GM18858 (cell line): ENCODE data around the gene FBXO48.
"Not testable (repeated sequence)": the region's sequence is repeated elsewhere in the genome, so short reads cannot be mapped to it uniquely, and the experiment has no call there.

ENCODE experiments used
- ATAC-seq: cut with Tn5 transposase; IDR thresholded peaks from one replicate; pipeline ENCODE4 v1.9.1; 2021; ENCODE audit not compliant: unreplicated experiment

Gene FBXO48, protein sequence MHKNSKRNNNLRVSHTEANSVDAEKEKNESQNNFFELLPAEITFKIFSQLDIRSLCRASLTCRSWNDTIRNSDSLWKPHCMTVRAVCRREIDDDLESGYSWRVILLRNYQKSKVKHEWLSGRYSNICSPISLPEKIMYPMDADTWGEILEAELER

GRCh38 chr2:68467077-68467960 is at the start of gene FBXO48, which contains the start of gene APLF:
Gene FBXO48 (minus strand): TSS chr2:68467294. CDS start chr2:68465145, 2,149 bp downstream.
Gene APLF (plus strand): TSS chr2:68467585. CDS start chr2:68467732, 147 bp downstream.
- ATAC-seq, result peak; percentile 92

GRCh38 chr2:68516051-68516955 is 49.2 kb upstream of the FBXO48 start:
- no peak for ATAC-seq

DNA sequence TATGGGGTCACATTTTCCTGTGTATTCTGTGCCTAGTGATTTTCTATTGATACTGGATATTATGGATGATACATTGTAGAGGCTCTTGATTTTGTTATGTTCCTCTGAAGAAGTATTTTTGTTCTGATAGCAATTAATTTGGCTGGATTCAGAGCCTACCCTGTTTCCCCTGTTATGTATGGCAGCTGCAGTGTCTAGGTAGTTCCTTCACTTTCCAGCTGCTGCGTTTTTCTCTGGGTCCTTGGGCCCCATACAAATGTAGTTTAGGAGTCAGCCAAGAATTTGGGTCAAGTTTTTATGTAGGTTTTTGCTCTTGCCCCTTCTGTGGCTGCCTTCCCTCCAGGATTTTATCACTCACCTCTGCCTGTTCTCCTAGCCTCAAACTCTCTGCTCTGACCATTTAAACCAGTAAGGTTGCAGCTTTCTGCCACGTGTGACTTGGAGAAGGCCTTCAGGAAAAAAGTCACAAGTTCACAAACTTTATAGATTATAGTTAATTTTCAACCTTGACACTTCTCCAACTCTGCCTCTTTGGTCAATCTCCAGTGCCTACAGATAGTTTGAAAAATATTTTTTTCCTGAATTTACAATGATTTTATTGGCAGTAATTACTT is 47.3 kb upstream of the FBXO48 start:
- no peak for ATAC-seq

GRCh38 chr2:68512966-68513365 is 45.9 kb upstream of the FBXO48 start:
- ATAC-seq, result no peak

GRCh38 chr2:68512326-68512725 is 45.2 kb upstream of the FBXO48 start:
- no peak for ATAC-seq

GRCh38 chr2:68506170-68506569 is 39.1 kb upstream of the FBXO48 start:
- no peak for ATAC-seq

GRCh38 chr2:68505603-68506159 is 38.6 kb upstream of the FBXO48 start:
- ATAC-seq, result no peak

- ATAC-seq, result no peak
These were observed 34.7 kb upstream of the FBXO48 start for GRCh38 chr2:68501768-68502167.

GRCh38 chr2:68500649-68501048 is 33.6 kb upstream of the FBXO48 start:
- no peak for ATAC-seq

DNA sequence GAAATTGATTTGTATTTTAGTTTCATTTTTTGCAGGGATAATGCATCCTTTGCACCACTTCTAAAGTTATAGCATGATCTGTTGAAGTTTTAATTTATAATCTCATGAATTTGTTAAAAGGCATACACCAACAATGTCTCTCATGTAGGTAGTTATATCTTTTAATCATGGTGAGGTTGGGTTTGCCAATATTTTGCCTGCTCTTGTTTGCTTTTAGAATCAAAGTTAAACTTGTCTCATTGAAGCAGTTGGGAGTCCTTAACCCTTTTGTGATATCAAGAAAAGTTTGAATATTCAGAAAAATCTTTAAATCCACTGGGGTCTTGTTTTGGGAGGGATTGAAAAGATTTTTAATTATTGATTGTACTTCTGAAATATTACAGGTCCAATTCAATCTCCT is 32.0 kb upstream of the FBXO48 start:
- ATAC-seq, result no peak

GRCh38 chr2:68491582-68491981 is 24.5 kb upstream of the FBXO48 start:
- no peak for ATAC-seq

GRCh38 chr2:68489282-68489681 is 22.2 kb upstream of the FBXO48 start:
- ATAC-seq, result no peak

GRCh38 chr2:68488605-68489004 is 21.5 kb upstream of the FBXO48 start:
- not testable (repeated sequence) for ATAC-seq

DNA sequence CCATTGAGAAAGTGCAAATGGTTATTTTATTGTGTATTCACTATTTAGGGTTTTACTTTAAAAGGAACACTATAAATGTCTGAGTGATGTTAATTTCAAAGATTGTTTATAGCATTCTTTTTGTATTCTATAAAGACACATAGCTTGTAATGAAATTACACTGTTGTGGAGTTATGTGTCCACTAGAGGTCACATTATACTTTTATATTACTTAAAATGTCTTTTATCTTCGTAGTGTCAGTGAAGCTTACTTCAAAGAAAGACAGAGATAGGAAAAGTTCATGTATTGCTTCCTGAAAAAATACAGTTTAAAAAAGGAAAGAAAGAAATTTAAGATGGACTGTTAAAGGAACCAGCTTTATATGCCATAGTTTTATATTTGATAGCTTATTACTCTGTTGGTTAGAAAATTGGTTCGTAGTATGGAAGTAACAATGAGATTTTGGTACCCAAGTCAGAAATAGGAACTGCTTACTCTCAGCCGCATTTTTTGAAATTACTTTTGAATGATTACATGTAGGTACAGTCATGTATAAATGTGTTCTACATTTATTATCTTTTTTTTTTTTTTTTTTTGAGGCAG is 20.8 kb upstream of the FBXO48 start:
- no peak for ATAC-seq

DNA sequence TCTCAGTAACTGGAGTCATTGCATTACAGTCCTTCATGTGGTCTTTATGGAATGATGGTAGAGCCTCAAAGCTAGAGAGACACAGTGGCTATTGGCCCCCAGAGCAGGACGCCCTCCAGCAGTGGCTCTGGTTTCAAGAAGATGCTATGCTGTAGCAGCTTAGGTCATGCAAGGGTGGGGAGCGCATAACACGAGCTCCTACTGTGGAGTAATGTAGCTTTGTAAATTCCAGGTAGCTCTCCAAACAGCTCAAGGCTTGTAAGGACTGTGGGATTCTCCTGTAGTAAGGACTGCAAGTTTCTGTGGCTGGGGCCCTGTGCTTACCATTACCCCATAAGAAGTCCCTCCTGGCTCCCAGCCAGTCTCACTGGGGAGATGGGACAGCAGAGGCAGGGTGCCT is 15.9 kb upstream of the FBXO48 start:
- ATAC-seq, result no peak

DNA sequence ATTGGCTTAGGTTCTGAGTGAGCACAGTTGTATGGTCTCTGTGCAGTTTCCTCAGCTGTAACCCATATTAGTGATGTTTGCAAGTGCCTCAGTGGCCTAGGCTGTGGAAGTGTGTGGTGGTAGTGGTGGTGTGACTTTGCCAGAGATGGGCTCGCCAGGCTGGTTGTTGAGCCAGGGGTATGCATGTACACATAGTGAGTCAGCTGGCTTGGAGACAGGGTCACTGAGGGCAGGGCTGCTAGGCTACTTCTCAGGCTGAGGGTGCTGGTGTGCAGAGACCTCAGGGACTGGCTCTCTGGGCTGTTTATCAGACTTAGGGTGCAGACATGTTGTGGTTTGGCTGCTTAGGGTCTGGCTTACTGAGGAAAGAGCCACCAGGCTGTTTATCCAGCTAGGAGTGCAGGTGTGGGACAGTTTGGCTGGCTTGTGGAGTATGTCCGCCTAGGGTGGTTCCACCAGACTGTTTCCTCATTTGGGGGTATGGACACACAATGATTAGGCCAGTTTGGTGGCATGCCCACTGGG is 15.3 kb upstream of the FBXO48 start:
- no peak for ATAC-seq

- no peak for ATAC-seq
These were observed 11.6 kb upstream of the FBXO48 start for GRCh38 chr2:68478688-68479087.

DNA sequence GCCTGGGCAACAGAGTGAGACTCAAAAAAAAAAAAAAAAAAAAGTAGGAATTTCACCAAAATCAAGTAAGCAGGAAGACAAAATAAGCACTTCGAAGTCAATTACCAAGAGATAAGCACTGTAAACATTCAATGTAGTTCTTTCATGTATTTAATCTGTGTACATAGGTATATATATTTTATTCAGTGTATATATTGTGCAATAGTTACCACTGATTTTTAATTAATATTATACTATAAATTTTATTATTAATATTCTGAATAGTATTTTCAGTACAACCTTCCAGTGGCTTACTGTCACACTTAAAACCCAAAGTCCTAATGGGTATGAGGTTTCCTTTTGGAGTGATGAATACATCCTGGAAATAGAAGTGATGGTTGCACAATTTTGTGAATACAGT is 9.4 kb upstream of the FBXO48 start:
- ATAC-seq, result no peak

- ATAC-seq, result no peak
These were observed 8.5 kb upstream of the FBXO48 start for GRCh38 chr2:68475576-68475975.

- no peak for ATAC-seq
These were observed 8.0 kb upstream of the FBXO48 start for GRCh38 chr2:68475110-68475509.
